Neuron (in vitro differentiated cells): ENCODE measurements around the gene CCDC144A.
"Not testable (repeated sequence)": the region's sequence is repeated elsewhere in the genome, so short reads cannot be mapped to it uniquely, and the experiment has no call there.

Experiments used
- H2AFZ ChIP-seq: one replicate; pipeline ENCODE4 v1.6.1; 2013; ENCODE audit warnings: low read depth, mild to moderate bottlenecking, inconsistent platforms, low read length, moderate library complexity
- H3K27me3 ChIP-seq: one replicate; pipeline ENCODE4 v1.6.1; 2013; ENCODE audit warnings: low read length; ENCODE audit not compliant: insufficient read depth
- H3K36me3 ChIP-seq: one replicate; pipeline ENCODE4 v1.6.1; 2013; ENCODE audit warnings: low read length; ENCODE audit not compliant: insufficient read depth
- H3K4me1 ChIP-seq: one replicate; pipeline ENCODE4 v1.6.1; 2013; ENCODE audit warnings: low read length; ENCODE audit not compliant: insufficient read depth
- H3K4me3 ChIP-seq: 2 replicates; pipeline ENCODE4 v1.5.1; 2013; ENCODE audit warnings: mild to moderate bottlenecking, low read length, moderate library complexity
- H3K9me3 ChIP-seq: one replicate; pipeline ENCODE4 v1.6.1; 2013; ENCODE audit warnings: low read length

The CCDC144A gene

GRCh38 chr17:16818340-16818739 lies 128.3 kb downstream of the CCDC144A start:
- Histone ChIP-seq H3K4me3 (no peak overlapping the region), H3K9me3 (no peaks in the 10 kb centered on the region), H3K4me1 (no peaks in the 10 kb centered on the region), H2AFZ (no peak overlapping the region), H3K27me3 (peaks cover 8% of the 10 kb centered on the region), H3K36me3 (no peaks in the 10 kb centered on the region)

DNA sequence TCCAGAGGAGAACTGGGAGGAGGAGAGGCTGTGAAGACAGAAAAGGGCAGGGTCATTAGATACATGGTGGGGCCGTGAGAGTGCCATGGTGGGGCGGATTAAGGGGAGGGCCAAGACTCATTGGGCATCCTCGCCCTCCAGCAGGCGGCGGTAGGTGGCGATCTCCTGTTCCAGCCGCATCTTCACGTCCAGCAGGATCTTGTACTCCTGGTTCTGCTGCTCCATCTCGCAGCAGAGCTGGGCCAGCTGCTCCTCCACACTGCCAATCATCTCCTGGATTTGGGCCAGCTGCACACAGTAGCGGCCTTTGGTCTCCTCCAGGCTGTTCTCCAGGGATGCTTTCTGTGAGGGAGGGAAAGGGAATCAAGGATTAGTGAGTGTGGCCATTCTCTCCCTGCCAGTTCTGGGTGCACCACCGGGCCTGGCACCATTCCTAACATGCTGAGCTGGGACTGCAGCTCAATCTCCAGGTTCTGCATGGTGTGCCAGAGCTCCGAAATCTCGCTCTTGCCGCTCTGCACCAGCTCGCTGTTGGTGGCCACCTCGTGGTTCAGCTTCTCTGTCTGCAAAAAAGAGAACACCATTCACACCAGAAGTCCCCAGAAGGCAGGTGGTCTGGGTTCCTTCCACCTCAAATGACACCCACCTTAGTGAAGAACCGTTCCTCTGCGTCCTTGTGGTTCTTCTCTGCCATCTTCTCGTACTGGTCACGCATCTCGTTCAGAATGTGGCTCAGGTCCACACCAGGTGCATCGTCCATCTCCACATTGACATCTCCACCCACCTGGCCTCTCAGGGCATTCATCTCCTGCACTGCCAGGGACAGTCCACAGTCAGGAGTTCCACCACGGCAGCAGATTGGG lies 129.0 kb downstream of the CCDC144A start:
- Histone ChIP-seq H3K4me3 (no peak overlapping the region), H3K4me1 (no peaks in the 10 kb centered on the region), H2AFZ (no peak overlapping the region), H3K27me3 (peaks cover 8% of the 10 kb centered on the region), H3K36me3 (no peaks in the 10 kb centered on the region), H3K9me3 (no peaks in the 10 kb centered on the region)

- Histone ChIP-seq H3K27me3 (peaks cover 3% of the 10 kb centered on the region), H3K4me1 (no peaks in the 10 kb centered on the region), H3K9me3 (no peaks in the 10 kb centered on the region), H2AFZ (no peak overlapping the region), H3K36me3 (no peaks in the 10 kb centered on the region), H3K4me3 (no peak overlapping the region)
These were observed 130.3 kb downstream of the CCDC144A start for GRCh38 chr17:16820161-16820877.

- no peak overlapping the region for H2AFZ ChIP-seq
- no peaks in the 10 kb centered on the region for H3K36me3 ChIP-seq
- H3K4me1 ChIP-seq = no peaks in the 10 kb centered on the region
- H3K27me3 ChIP-seq = peaks cover 3% of the 10 kb centered on the region
- H3K9me3 ChIP-seq = no peaks in the 10 kb centered on the region
- no peak overlapping the region for H3K4me3 ChIP-seq
These were observed 131.0 kb downstream of the CCDC144A start for GRCh38 chr17:16820979-16821543.

DNA sequence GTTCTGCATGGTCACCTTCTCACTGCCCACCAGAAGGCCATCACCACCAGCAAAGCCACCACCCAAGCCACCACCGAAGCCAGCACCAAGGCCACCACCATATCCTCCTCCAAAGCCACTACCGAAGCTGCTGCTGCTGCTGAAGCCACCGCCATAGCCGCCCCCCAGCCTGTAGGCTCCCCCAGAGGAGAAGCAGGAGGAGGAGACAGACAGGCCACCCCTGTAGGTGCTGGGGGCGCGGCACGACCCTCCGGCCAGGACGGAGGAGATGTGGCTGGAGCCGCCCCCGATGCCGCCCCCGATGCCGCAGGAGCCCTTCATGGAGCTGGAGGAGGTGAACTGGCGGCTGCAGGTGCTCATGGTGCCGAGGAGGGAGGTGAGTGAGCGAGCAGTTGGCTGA lies 132.1 kb downstream of the CCDC144A start:
- not testable (repeated sequence) for H3K36me3 ChIP-seq, H3K9me3 ChIP-seq, H2AFZ ChIP-seq, H3K4me1 ChIP-seq, H3K4me3 ChIP-seq, H3K27me3 ChIP-seq

DNA sequence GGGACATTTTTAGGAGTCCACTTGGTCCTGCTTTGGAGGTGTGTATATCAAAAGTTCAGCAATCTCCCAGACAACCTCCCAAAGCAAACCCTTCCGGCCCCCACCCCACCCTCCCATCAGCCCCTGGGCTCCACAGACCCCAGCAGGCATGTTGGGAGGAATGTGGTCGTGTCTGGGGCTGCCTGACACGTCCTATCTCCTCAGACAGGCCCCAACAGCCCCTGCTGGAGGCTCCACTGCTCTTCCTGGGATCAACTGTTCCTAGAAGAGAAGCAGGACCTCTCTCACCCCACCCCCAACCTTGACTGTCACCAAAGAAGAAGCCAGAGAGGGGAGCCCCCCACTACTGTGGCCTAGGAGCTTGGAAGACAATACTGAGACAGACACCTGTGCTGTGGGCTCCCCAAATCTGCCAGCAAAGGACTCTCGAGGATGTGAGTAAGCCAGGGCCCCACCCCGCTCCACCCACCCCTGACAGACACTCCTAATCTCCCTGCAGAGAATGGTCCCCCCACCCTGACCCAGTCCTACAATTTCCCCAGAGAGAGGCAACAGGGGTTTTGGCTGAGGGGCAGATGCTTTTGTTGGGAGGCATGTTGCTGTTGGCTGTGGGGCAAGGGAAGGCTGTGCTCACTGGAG lies 133.8 kb downstream of the CCDC144A start:
- H3K4me3 ChIP-seq, H3K4me1 ChIP-seq, H2AFZ ChIP-seq, H3K27me3 ChIP-seq, H3K9me3 ChIP-seq, H3K36me3 ChIP-seq: not testable (repeated sequence)
